Stimulated activated naive CD8-positive, alpha-beta T cell treated with anti-CD3 and anti-CD28 coated beads, Interleukin-15, amount 100 ng/mL, for 72 hours (primary cell): ENCODE data around the gene WNK2.
"Not testable (repeated sequence)": the region's sequence is repeated elsewhere in the genome, so short reads cannot be mapped to it uniquely, and the experiment has no call there.

Experiments used
- ATAC-seq: fragments of 150-1000 bp; cut with Tn5 transposase; 2 replicates; pipeline ENCODE4 v1.10.0; 2021; ENCODE audit warnings: mild to moderate bottlenecking, moderate library complexity
- DNase-seq, 2 donors: peaks; one replicate each; pipeline ENCODE4 v3.0.0; 2021 to 2022
- H3K27ac Mint-ChIP-seq, 2 donors: one replicate each; pipeline ENCODE4 v1.8.0; 2022; ENCODE audit warnings: mild to moderate bottlenecking in 2 of 2, mixed read lengths in 2 of 2, moderate library complexity in 2 of 2
- H3K27me3 Mint-ChIP-seq: one replicate; pipeline ENCODE4 v1.8.0; 2022; ENCODE audit warnings: mixed read lengths
- H3K4me1 Mint-ChIP-seq: one replicate; pipeline ENCODE4 v1.8.0; 2022; ENCODE audit warnings: mild to moderate bottlenecking, mixed read lengths
- H3K4me3 Mint-ChIP-seq, 2 donors: one replicate each; pipeline ENCODE4 v1.8.0; 2022; ENCODE audit warnings: mild to moderate bottlenecking in 2 of 2, mixed read lengths in 2 of 2, moderate library complexity in 1 of 2
- H3K9me3 Mint-ChIP-seq, 2 donors: one replicate each; pipeline ENCODE4 v1.8.0; 2022; ENCODE audit warnings: mixed read lengths in 2 of 2

WNK2 gene

GRCh38 chr9:93323446-93323954 lies 139.6 kb downstream of the WNK2 start:
- not testable (repeated sequence) for H3K9me3 Mint-ChIP-seq, H3K27ac Mint-ChIP-seq, H3K4me1 Mint-ChIP-seq, DNase-seq, H3K4me3 Mint-ChIP-seq, ATAC-seq
- H3K27me3 Mint-ChIP-seq: peaks cover 38% of the 10 kb centered on the region

GRCh38 chr9:93324191-93324834 lies 140.4 kb downstream of the WNK2 start:
- ATAC-seq (no peak), DNase-seq (no peak)
- Mint-ChIP-seq H3K4me3 (no peak overlapping the region), H3K4me1 (no peaks in the 10 kb centered on the region), H3K9me3 (no peaks in the 10 kb centered on the region), H3K27me3 (peaks cover 30% of the 10 kb centered on the region), H3K27ac (peak overlapping the region in 1 of 2 donors; percentile 49)

GRCh38 chr9:93325307-93326035 lies 141.5 kb downstream of the WNK2 start:
- H3K9me3 Mint-ChIP-seq: no peaks in the 10 kb centered on the region
- peaks cover 25% of the 10 kb centered on the region for H3K27me3 Mint-ChIP-seq
- no peaks in the 10 kb centered on the region for H3K4me1 Mint-ChIP-seq
- H3K4me3 Mint-ChIP-seq: no peak overlapping the region
- DNase-seq (no peak), ATAC-seq (no peak)
- H3K27ac Mint-ChIP-seq: no peak overlapping the region

- no peak overlapping the region for H3K4me3 Mint-ChIP-seq
- no peaks in the 10 kb centered on the region for H3K9me3 Mint-ChIP-seq
- no peaks in the 10 kb centered on the region for H3K4me1 Mint-ChIP-seq
- no peak for ATAC-seq
- DNase-seq: no peak
- H3K27ac Mint-ChIP-seq: no peak overlapping the region
- H3K27me3 Mint-ChIP-seq: peaks cover 19% of the 10 kb centered on the region
These were observed 142.1 kb downstream of the WNK2 start for GRCh38 chr9:93326056-93326455.

GRCh38 chr9:93326654-93327053 lies 142.7 kb downstream of the WNK2 start:
- DNase-seq (no peak), ATAC-seq (no peak)
- Mint-ChIP-seq H3K4me3 (no peak overlapping the region), H3K9me3 (no peaks in the 10 kb centered on the region), H3K27ac (no peak overlapping the region), H3K27me3 (peaks cover 15% of the 10 kb centered on the region), H3K4me1 (no peaks in the 10 kb centered on the region)

- DNase-seq (no peak), ATAC-seq (no peak)
- H3K4me1 Mint-ChIP-seq: peaks cover 6% of the 10 kb centered on the region
- peaks cover 0 to 7% of the 10 kb centered on the region in 2 donors for H3K9me3 Mint-ChIP-seq
- peaks cover 11% of the 10 kb centered on the region for H3K27me3 Mint-ChIP-seq
- H3K27ac Mint-ChIP-seq: no peak overlapping the region
- no peak overlapping the region for H3K4me3 Mint-ChIP-seq
These were observed 145.8 kb downstream of the WNK2 start for GRCh38 chr9:93329629-93330280.

- H3K4me1 Mint-ChIP-seq: peaks cover 6% of the 10 kb centered on the region
- ATAC-seq (no peak), DNase-seq (no peak)
- no peak overlapping the region for H3K27ac Mint-ChIP-seq
- H3K4me3 Mint-ChIP-seq: no peak overlapping the region
- peaks cover 3 to 17% of the 10 kb centered on the region in 2 donors for H3K9me3 Mint-ChIP-seq
- H3K27me3 Mint-ChIP-seq: peaks cover 6% of the 10 kb centered on the region
These were observed 148.4 kb downstream of the WNK2 start for GRCh38 chr9:93332317-93332716.

- H3K4me3 Mint-ChIP-seq: no peak overlapping the region
These were observed 152.8 kb downstream of the WNK2 start for GRCh38 chr9:93336720-93337119.

GRCh38 chr9:93338196-93338595 lies 154.3 kb downstream of the WNK2 start:
- Mint-ChIP-seq H3K9me3 (peaks cover 17 to 33% of the 10 kb centered on the region in 2 donors), H3K27me3 (peaks cover 16% of the 10 kb centered on the region)
- not testable (repeated sequence) for H3K27ac Mint-ChIP-seq, ATAC-seq, H3K4me3 Mint-ChIP-seq, DNase-seq, H3K4me1 Mint-ChIP-seq

More at GRCh38 chr9:93336720-93337119, 152.8 kb downstream of the WNK2 start:
- DNase-seq: no peak
- H3K4me1 Mint-ChIP-seq: peaks cover 6% of the 10 kb centered on the region
- no peak overlapping the region for H3K27ac Mint-ChIP-seq
- peaks cover 17 to 39% of the 10 kb centered on the region in 2 donors for H3K9me3 Mint-ChIP-seq
- ATAC-seq: no peak
- peaks cover 7% of the 10 kb centered on the region for H3K27me3 Mint-ChIP-seq

GRCh38 chr9:93340091-93340490 lies 156.2 kb downstream of the WNK2 start:
- no peak for DNase-seq
- Mint-ChIP-seq H3K9me3 (peaks cover 17 to 32% of the 10 kb centered on the region in 2 donors), H3K4me3 (no peak overlapping the region), H3K27ac (no peak overlapping the region), H3K4me1 (no peaks in the 10 kb centered on the region), H3K27me3 (peaks cover 29% of the 10 kb centered on the region)
- ATAC-seq: no peak

GRCh38 chr9:93341820-93342219 lies 157.9 kb downstream of the WNK2 start:
- not testable (repeated sequence) for DNase-seq, ATAC-seq
- peaks cover 10% of the 10 kb centered on the region for H3K4me1 Mint-ChIP-seq

GRCh38 chr9:93342428-93342827 lies 158.5 kb downstream of the WNK2 start:
- not testable (repeated sequence) for ATAC-seq, H3K4me3 Mint-ChIP-seq, H3K27ac Mint-ChIP-seq, DNase-seq
- H3K4me1 Mint-ChIP-seq: peaks cover 11% of the 10 kb centered on the region
- peaks cover 48% of the 10 kb centered on the region for H3K27me3 Mint-ChIP-seq
- H3K9me3 Mint-ChIP-seq: peaks cover 13 to 22% of the 10 kb centered on the region in 2 donors

More at GRCh38 chr9:93341820-93342219, 157.9 kb downstream of the WNK2 start:
- H3K9me3 Mint-ChIP-seq: peaks cover 17 to 28% of the 10 kb centered on the region in 2 donors
- H3K27ac Mint-ChIP-seq, H3K4me3 Mint-ChIP-seq: not testable (repeated sequence)
- H3K27me3 Mint-ChIP-seq: peaks cover 46% of the 10 kb centered on the region

- DNase-seq (no peak), ATAC-seq (no peak)
- H3K9me3 Mint-ChIP-seq: peaks cover 7 to 9% of the 10 kb centered on the region in 2 donors
- H3K27me3 Mint-ChIP-seq: peaks cover 61% of the 10 kb centered on the region
- H3K4me3 Mint-ChIP-seq: no peak overlapping the region
- H3K4me1 Mint-ChIP-seq: peaks cover 11% of the 10 kb centered on the region
- H3K27ac Mint-ChIP-seq: no peak overlapping the region
These were observed 159.7 kb downstream of the WNK2 start for GRCh38 chr9:93343663-93344062.

GRCh38 chr9:93345643-93346230 lies 161.8 kb downstream of the WNK2 start:
- Mint-ChIP-seq H3K4me1 (peaks cover 11% of the 10 kb centered on the region), H3K27ac (no peak overlapping the region), H3K27me3 (peaks cover 65% of the 10 kb centered on the region), H3K9me3 (no peaks in the 10 kb centered on the region), H3K4me3 (peak overlapping the region; percentile 14 to 40)
- no peak for ATAC-seq
- DNase-seq: no peak
